Fibroblast of lung (primary cell): ENCODE data around the gene RPF1. TPM values are rescaled to one million over a fixed set of nuclear protein-coding genes. Genes with fewer than 3 reads are reported as not detected.
A peak's percentile ranks its signal among the peaks of the same experiment; 100 is the strongest.

Experiments
- DNase-seq, 2 donors: peaks; one replicate each; pipeline versions ENCODE4 v3.0.0 to v3.0.0-alpha.2; 2010; ENCODE audit warnings: low read depth in 2 of 2
- H2AFZ ChIP-seq: 2 replicates; pipeline ENCODE4 v1.5.1; 2012; ENCODE audit warnings: low read length, control low read depth, inconsistent platforms
- H3K27ac ChIP-seq: 2 replicates; pipeline ENCODE4 v1.5.1; 2011; ENCODE audit warnings: low read length, control low read depth; ENCODE audit not compliant: insufficient read depth
- H3K27me3 ChIP-seq: 2 replicates; pipeline ENCODE4 v1.5.1; 2011; ENCODE audit warnings: mild to moderate bottlenecking, low read length; ENCODE audit not compliant: control insufficient read depth, insufficient read depth
- H3K36me3 ChIP-seq: 2 replicates; pipeline ENCODE4 v1.5.1; 2011; ENCODE audit warnings: low read length; ENCODE audit not compliant: control insufficient read depth, insufficient read depth
- H3K4me1 ChIP-seq: 2 replicates; pipeline ENCODE4 v1.5.1; 2011; ENCODE audit warnings: low read length; ENCODE audit not compliant: control insufficient read depth, insufficient read depth; ENCODE audit errors: extremely low read depth
- H3K4me2 ChIP-seq: 2 replicates; pipeline ENCODE4 v1.5.1; 2011; ENCODE audit warnings: low read length, control low read depth; ENCODE audit not compliant: insufficient read depth; ENCODE audit errors: extremely low read depth
- H3K4me3 ChIP-seq, 4 experiments: fragments of 200-600 bp in 1 of 4; sonication (generic) in 1 of 4; replicated peaks in 1 of 4; 2 replicates each; pipeline ENCODE4 v1.5.1; 2011 to 2016; ENCODE audit warnings: low read length in 4 of 4, low read depth in 3 of 4, mild to moderate bottlenecking in 3 of 4, control low read depth in 2 of 4, inconsistent platforms in 1 of 4, mixed read lengths in 1 of 4; ENCODE audit not compliant: insufficient read depth in 1 of 4; ENCODE audit errors: control extremely low read depth in 1 of 4
- H3K79me2 ChIP-seq: 2 replicates; pipeline ENCODE4 v1.5.1; 2012; ENCODE audit warnings: mild to moderate bottlenecking, low read length, inconsistent platforms; ENCODE audit not compliant: control insufficient read depth, insufficient read depth
- H3K9ac ChIP-seq: 2 replicates; pipeline ENCODE4 v1.5.1; 2011; ENCODE audit warnings: mild to moderate bottlenecking, low read length, control low read depth; ENCODE audit not compliant: insufficient read depth
- H3K9me3 ChIP-seq: 2 replicates; pipeline ENCODE4 v1.5.1; 2012; ENCODE audit warnings: low read depth, low read length; ENCODE audit not compliant: control insufficient read depth, insufficient read depth
- H4K20me1 ChIP-seq: 2 replicates; pipeline ENCODE4 v1.5.1; 2011; ENCODE audit warnings: low read length; ENCODE audit not compliant: control insufficient read depth, insufficient read depth; ENCODE audit errors: extremely low read depth
- EZH2 ChIP-seq: IDR thresholded peaks from 2 replicates; pipeline ENCODE4 v1.5.1; 2012; ENCODE audit warnings: low read length, control low read depth, mild to moderate bottlenecking; ENCODE audit errors: missing control alignments
- polyA plus RNA-seq, 2 donors: library from polyadenylated mRNA; depleted of rRNA in 1 of 2; stranded (reverse) in 1 of 2; unstranded in 1 of 2; fragments of >200 nt; gene quantifications; 2 replicates each; pipeline ENCODE4 v1.2.1, GENCODE V29; 2011 to 2012; ENCODE audit warnings: missing spikeins in 1 of 2
- total RNA-seq: library from RNA; depleted of rRNA; stranded (reverse); fragments of >200 nt; gene quantifications from 2 replicates; pipeline ENCODE4 v1.2.1, GENCODE V29; 2014
- TF ChIP-seq, protein P1 (sequence below), 2 donors: IDR thresholded peaks in 1 of 2; conservative IDR thresholded peaks in 1 of 2; 1 replicate in 1 of 2; 2 replicates in 1 of 2; pipeline ENCODE4 v1.5.1; 2011 to 2012; ENCODE audit warnings: low read length in 2 of 2, control low read depth in 1 of 2, inconsistent platforms in 1 of 2, low read depth in 1 of 2, mild to moderate bottlenecking in 1 of 2

RPF1 gene
- total and polyA plus RNA-seq, 2 donors (not counting 1 experiment from before 2014, with no cell fraction given) = 32.2 to 40.6 TPM

DNA sequence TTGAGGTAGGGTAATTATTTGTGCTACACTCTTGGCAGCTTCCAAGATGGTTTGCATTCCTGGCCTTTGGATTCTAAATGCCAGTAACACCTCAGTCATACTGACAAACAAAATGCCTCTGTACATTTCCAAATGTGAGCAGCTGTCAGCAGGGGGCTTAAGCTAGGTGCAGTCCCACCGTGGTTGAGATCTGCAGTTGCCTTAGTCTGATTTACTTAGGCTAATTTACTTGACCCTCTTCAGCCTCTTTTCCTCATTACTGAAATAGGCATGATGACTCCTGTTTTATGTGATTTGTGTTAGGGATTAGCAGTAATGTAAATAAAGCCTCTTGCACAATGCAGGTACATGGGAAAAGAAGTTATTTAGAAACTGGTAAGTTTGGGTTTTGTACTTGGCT, 13.7 kb downstream of the RPF1 start:
- peak in 1 of 2 donors; percentile 18 for DNase-seq
- Histone ChIP-seq H2AFZ (no peak overlapping the region), H4K20me1 (no peaks in the 10 kb centered on the region), H3K27me3 (no peaks in the 10 kb centered on the region), H3K36me3 (peaks cover 4% of the 10 kb centered on the region), H3K9me3 (no peaks in the 10 kb centered on the region), H3K9ac (no peak overlapping the region), H3K4me2 (no peak overlapping the region), H3K27ac (no peak overlapping the region), H3K4me1 (no peaks in the 10 kb centered on the region), H3K79me2 (peaks cover 3% of the 10 kb centered on the region), H3K4me3 (no peak overlapping the region)
- no peak for TF ChIP-seq EZH2
- TF ChIP-seq, protein P1, sequence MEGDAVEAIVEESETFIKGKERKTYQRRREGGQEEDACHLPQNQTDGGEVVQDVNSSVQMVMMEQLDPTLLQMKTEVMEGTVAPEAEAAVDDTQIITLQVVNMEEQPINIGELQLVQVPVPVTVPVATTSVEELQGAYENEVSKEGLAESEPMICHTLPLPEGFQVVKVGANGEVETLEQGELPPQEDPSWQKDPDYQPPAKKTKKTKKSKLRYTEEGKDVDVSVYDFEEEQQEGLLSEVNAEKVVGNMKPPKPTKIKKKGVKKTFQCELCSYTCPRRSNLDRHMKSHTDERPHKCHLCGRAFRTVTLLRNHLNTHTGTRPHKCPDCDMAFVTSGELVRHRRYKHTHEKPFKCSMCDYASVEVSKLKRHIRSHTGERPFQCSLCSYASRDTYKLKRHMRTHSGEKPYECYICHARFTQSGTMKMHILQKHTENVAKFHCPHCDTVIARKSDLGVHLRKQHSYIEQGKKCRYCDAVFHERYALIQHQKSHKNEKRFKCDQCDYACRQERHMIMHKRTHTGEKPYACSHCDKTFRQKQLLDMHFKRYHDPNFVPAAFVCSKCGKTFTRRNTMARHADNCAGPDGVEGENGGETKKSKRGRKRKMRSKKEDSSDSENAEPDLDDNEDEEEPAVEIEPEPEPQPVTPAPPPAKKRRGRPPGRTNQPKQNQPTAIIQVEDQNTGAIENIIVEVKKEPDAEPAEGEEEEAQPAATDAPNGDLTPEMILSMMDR (conservative IDR thresholded peaks at IDR 0.05 in 1 of 2, IDR thresholded peaks at IDR 0.05 in 1 of 2; ENCODE audit: low read depth in 1 of 2, low read length in 2 of 2) = no peak

- H3K27me3 ChIP-seq = no peaks in the 10 kb centered on the region
- H3K27ac ChIP-seq = no peak overlapping the region
- H3K4me3 ChIP-seq = no peak overlapping the region
- H4K20me1 ChIP-seq = no peaks in the 10 kb centered on the region
- no peaks in the 10 kb centered on the region for H3K4me1 ChIP-seq
- no peak overlapping the region for H3K9ac ChIP-seq
- no peak for DNase-seq
- TF ChIP-seq, protein P1 (conservative IDR thresholded peaks at IDR 0.05 in 1 of 2, IDR thresholded peaks at IDR 0.05 in 1 of 2; ENCODE audit: low read depth in 1 of 2, low read length in 2 of 2) = no peak
- TF ChIP-seq EZH2 = no peak
- no peak overlapping the region for H2AFZ ChIP-seq
- H3K4me2 ChIP-seq = no peak overlapping the region
- peaks cover under 1% of the 10 kb centered on the region for H3K79me2 ChIP-seq
- H3K36me3 ChIP-seq = peaks cover 8% of the 10 kb centered on the region
- H3K9me3 ChIP-seq = no peaks in the 10 kb centered on the region
Observed at GRCh38 chr1:84493747-84494146, 14.7 kb downstream of the RPF1 start.

DNA sequence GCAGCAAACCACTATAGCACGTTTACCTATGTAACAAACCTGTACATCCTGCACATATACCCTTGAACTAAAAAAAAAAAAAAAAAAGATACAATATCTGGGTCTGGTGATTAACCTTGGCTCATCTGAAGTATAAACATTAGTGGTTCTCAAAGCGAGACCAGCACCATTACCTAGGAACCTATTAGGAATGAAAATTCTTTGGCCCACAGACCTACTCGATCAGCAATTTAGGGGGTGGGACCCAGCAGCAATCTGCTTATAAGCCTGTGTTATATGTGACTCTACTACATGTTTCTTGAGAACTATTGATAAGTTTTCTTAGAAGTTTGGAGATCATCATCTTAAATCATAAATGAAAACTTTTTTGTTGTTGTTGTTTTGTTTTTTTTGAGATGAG, 17.4 kb downstream of the RPF1 start:
- H3K4me1 ChIP-seq = no peaks in the 10 kb centered on the region
- H4K20me1 ChIP-seq = no peaks in the 10 kb centered on the region
- no peak overlapping the region for H3K4me2 ChIP-seq
- H3K79me2 ChIP-seq = peaks cover 25% of the 10 kb centered on the region
- H3K36me3 ChIP-seq = peaks cover 8% of the 10 kb centered on the region
- H3K27me3 ChIP-seq = no peaks in the 10 kb centered on the region
- H3K4me3 ChIP-seq = no peak overlapping the region
- no peak overlapping the region for H3K9ac ChIP-seq
- no peak overlapping the region for H2AFZ ChIP-seq
- no peak overlapping the region for H3K27ac ChIP-seq
- no peak for DNase-seq
- no peaks in the 10 kb centered on the region for H3K9me3 ChIP-seq
- TF ChIP-seq, protein P1 (conservative IDR thresholded peaks at IDR 0.05 in 1 of 2, IDR thresholded peaks at IDR 0.05 in 1 of 2; ENCODE audit: low read depth in 1 of 2, low read length in 2 of 2) = no peak
- no peak for TF ChIP-seq EZH2
